ENCODE data around the gene NEUROG1. TPM values are rescaled to one million over a fixed set of nuclear protein-coding genes. Genes with fewer than 3 reads are reported as not detected.
A peak's percentile ranks its signal among the peaks of the same experiment; 100 is the strongest.

NEUROG1 gene
- total RNA-seq, 2 donors from 2014 or later, result not detected

GRCh38 chr5:135564331-135564730 is 28.6 kb upstream of the NEUROG1 start:
- Histone ChIP-seq H3K27ac (no peak overlapping the region), H3K4me1 (ENCODE audit: control insufficient read depth in 1 of 2, low read depth in 2 of 2) (peaks cover 0 to 3% of the 10 kb centered on the region in 2 donors), H3K36me3 (no peaks in the 10 kb centered on the region), H3K4me3 (no peak overlapping the region), H3K27me3 (replicated peaks; ENCODE audit: insufficient read depth) (no peaks in the 10 kb centered on the region), H3K9me3 (no peaks in the 10 kb centered on the region)
- no peak for TF ChIP-seq CTCF (IDR thresholded peaks at IDR 0.05)
- ATAC-seq (ENCODE audit: insufficient number of reproducible peaks, low FRiP score, low read depth) (no peak), DNase-seq (ENCODE audit: low spot score) (no peak)

- DNase-seq (ENCODE audit: low spot score) (no peak), ATAC-seq (ENCODE audit: insufficient number of reproducible peaks, low FRiP score, low read depth) (no peak)
- no peak for TF ChIP-seq CTCF (IDR thresholded peaks at IDR 0.05)
- no peaks in the 10 kb centered on the region for H3K36me3 ChIP-seq
- H3K9me3 ChIP-seq, result no peaks in the 10 kb centered on the region
- peaks cover 0 to 3% of the 10 kb centered on the region in 2 donors for H3K4me1 ChIP-seq (ENCODE audit: control insufficient read depth in 1 of 2, low read depth in 2 of 2)
- H3K27ac ChIP-seq, result no peak overlapping the region
- no peak overlapping the region for H3K4me3 ChIP-seq
- no peaks in the 10 kb centered on the region for H3K27me3 ChIP-seq (replicated peaks; ENCODE audit: insufficient read depth)
Observed at GRCh38 chr5:135561266-135561665, 25.5 kb upstream of the NEUROG1 start.

GRCh38 chr5:135560858-135561257 is 25.1 kb upstream of the NEUROG1 start:
- ATAC-seq (ENCODE audit: insufficient number of reproducible peaks, low FRiP score, low read depth) (no peak), DNase-seq (ENCODE audit: low spot score) (no peak)
- H3K36me3 ChIP-seq, result no peaks in the 10 kb centered on the region
- TF ChIP-seq CTCF (IDR thresholded peaks at IDR 0.05), result peak; percentile 43
- H3K4me1 ChIP-seq (ENCODE audit: control insufficient read depth in 1 of 2, low read depth in 2 of 2), result peaks cover 0 to 3% of the 10 kb centered on the region in 2 donors
- H3K4me3 ChIP-seq, result no peak overlapping the region
- no peaks in the 10 kb centered on the region for H3K27me3 ChIP-seq (replicated peaks; ENCODE audit: insufficient read depth)
- no peak overlapping the region for H3K27ac ChIP-seq
- H3K9me3 ChIP-seq, result no peaks in the 10 kb centered on the region

- H3K27ac ChIP-seq, result no peak overlapping the region
Observed at GRCh38 chr5:135559354-135559753, 23.6 kb upstream of the NEUROG1 start.

GRCh38 chr5:135557076-135557838 is 21.5 kb upstream of the NEUROG1 start:
- Histone ChIP-seq H3K27ac (no peak overlapping the region), H3K27me3 (replicated peaks; ENCODE audit: insufficient read depth) (no peaks in the 10 kb centered on the region), H3K4me3 (no peak overlapping the region), H3K36me3 (no peaks in the 10 kb centered on the region), H3K9me3 (no peaks in the 10 kb centered on the region), H3K4me1 (ENCODE audit: control insufficient read depth in 1 of 2, low read depth in 2 of 2) (peaks cover 0 to 3% of the 10 kb centered on the region in 2 donors)
- DNase-seq (ENCODE audit: low spot score) (no peak), ATAC-seq (ENCODE audit: insufficient number of reproducible peaks, low FRiP score, low read depth) (no peak)
- no peak for TF ChIP-seq CTCF (IDR thresholded peaks at IDR 0.05)

More at GRCh38 chr5:135559354-135559753, 23.6 kb upstream of the NEUROG1 start:
- no peak for ATAC-seq (ENCODE audit: insufficient number of reproducible peaks, low FRiP score, low read depth)
- Histone ChIP-seq H3K4me1 (ENCODE audit: control insufficient read depth in 1 of 2, low read depth in 2 of 2) (peaks cover 0 to 3% of the 10 kb centered on the region in 2 donors), H3K36me3 (no peaks in the 10 kb centered on the region), H3K27me3 (replicated peaks; ENCODE audit: insufficient read depth) (no peaks in the 10 kb centered on the region), H3K9me3 (no peaks in the 10 kb centered on the region), H3K4me3 (no peak overlapping the region)
- DNase-seq (ENCODE audit: low spot score), result no peak
- no peak for TF ChIP-seq CTCF (IDR thresholded peaks at IDR 0.05)
